ENCODE measurements around the gene OPN3.

OPN3 gene

DNA sequence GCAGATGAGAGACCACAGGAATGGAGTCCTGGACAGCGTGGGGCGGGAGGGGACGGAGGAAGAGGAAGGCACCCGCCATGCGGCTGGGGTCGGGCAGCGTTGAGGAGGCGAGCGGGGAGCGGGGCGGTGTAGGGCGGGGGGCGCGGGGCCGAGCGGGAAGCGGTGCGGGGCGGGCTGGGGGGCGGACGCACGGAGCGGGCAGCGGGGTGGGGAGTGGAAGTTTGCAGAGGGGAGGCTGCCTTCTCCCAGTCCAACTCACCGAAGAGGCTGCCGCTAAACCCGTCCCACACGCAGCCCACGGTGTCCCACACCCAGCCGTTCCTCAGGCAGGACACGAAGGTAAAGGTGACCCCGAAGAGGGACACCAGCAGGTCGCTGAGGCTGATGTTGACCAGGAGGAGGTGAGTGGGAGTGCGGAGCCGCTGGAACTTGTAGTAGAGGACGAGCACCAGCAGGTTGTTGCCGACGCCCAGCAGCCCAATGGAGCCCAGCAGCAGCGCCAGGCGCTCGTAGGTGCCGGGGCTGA, 483 bp downstream of the OPN3 start (continued):
- TF ChIP-seq, protein P1, sequence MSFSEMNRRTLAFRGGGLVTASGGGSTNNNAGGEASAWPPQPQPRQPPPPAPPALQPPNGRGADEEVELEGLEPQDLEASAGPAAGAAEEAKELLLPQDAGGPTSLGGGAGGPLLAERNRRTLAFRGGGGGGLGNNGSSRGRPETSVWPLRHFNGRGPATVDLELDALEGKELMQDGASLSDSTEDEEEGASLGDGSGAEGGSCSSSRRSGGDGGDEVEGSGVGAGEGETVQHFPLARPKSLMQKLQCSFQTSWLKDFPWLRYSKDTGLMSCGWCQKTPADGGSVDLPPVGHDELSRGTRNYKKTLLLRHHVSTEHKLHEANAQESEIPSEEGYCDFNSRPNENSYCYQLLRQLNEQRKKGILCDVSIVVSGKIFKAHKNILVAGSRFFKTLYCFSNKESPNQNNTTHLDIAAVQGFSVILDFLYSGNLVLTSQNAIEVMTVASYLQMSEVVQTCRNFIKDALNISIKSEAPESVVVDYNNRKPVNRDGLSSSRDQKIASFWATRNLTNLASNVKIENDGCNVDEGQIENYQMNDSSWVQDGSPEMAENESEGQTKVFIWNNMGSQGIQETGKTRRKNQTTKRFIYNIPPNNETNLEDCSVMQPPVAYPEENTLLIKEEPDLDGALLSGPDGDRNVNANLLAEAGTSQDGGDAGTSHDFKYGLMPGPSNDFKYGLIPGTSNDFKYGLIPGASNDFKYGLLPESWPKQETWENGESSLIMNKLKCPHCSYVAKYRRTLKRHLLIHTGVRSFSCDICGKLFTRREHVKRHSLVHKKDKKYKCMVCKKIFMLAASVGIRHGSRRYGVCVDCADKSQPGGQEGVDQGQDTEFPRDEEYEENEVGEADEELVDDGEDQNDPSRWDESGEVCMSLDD (tag by site-specific recombination; IDR thresholded peaks at IDR 0.05) = no peak
- TF ChIP-seq, protein P2, sequence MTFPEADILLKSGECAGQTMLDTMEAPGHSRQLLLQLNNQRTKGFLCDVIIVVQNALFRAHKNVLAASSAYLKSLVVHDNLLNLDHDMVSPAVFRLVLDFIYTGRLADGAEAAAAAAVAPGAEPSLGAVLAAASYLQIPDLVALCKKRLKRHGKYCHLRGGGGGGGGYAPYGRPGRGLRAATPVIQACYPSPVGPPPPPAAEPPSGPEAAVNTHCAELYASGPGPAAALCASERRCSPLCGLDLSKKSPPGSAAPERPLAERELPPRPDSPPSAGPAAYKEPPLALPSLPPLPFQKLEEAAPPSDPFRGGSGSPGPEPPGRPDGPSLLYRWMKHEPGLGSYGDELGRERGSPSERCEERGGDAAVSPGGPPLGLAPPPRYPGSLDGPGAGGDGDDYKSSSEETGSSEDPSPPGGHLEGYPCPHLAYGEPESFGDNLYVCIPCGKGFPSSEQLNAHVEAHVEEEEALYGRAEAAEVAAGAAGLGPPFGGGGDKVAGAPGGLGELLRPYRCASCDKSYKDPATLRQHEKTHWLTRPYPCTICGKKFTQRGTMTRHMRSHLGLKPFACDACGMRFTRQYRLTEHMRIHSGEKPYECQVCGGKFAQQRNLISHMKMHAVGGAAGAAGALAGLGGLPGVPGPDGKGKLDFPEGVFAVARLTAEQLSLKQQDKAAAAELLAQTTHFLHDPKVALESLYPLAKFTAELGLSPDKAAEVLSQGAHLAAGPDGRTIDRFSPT (tag by site-specific recombination; IDR thresholded peaks at IDR 0.05) = no peak
- TF ChIP-seq ZNF521 (tag by site-specific recombination; IDR thresholded peaks at IDR 0.05) (no peak), ZBTB7A (tag by site-specific recombination; IDR thresholded peaks at IDR 0.05; ENCODE audit: low read depth) (no peak), HOXD13 (CRISPR knock-in tag; IDR thresholded peaks at IDR 0.05; ENCODE audit: borderline replicate concordance) (no peak), MZF1 (tag by site-specific recombination; IDR thresholded peaks at IDR 0.05; ENCODE audit: borderline replicate concordance) (no peak), ZNF274 (IDR thresholded peaks at IDR 0.05; ENCODE audit: low read length) (no peak), ZNF274 (tag by site-specific recombination; IDR thresholded peaks at IDR 0.05; ENCODE audit: borderline replicate concordance) (no peak), ZNF302 (tag by site-specific recombination; IDR thresholded peaks at IDR 0.05; ENCODE audit: low read depth) (no peak), KLF9 (tag by site-specific recombination; IDR thresholded peaks at IDR 0.05; ENCODE audit: low read depth) (no peak), BCL11A (tag by site-specific recombination; IDR thresholded peaks at IDR 0.05; ENCODE audit: low read depth) (no peak), ZNF2 (tag by site-specific recombination; IDR thresholded peaks at IDR 0.05) (no peak), ZXDB (tag by site-specific recombination; IDR thresholded peaks at IDR 0.05) (no peak), ZNF239 (tag by site-specific recombination; IDR thresholded peaks at IDR 0.05) (no peak), ZEB2 (tag by site-specific recombination; IDR thresholded peaks at IDR 0.05) (no peak), ZNF677 (tag by site-specific recombination; IDR thresholded peaks at IDR 0.05) (no peak), ZNF585B (tag by site-specific recombination; IDR thresholded peaks at IDR 0.05) (no peak), YY1 (tag by site-specific recombination; IDR thresholded peaks at IDR 0.05) (peak; percentile 42; the same call in 1 of the 2 replicates), ZNF114 (tag by site-specific recombination; IDR thresholded peaks at IDR 0.05) (no peak), ZNF529 (tag by site-specific recombination; IDR thresholded peaks at IDR 0.05; ENCODE audit: insufficient replicate concordance) (no peak), ZNF560 (tag by site-specific recombination; IDR thresholded peaks at IDR 0.05; ENCODE audit: borderline replicate concordance) (no peak), IKZF3 (tag by site-specific recombination; IDR thresholded peaks at IDR 0.05) (no peak), ZNF174 (tag by site-specific recombination; IDR thresholded peaks at IDR 0.05) (no peak), ZNF621 (tag by site-specific recombination; IDR thresholded peaks at IDR 0.05) (no peak)
- TF ChIP-seq, protein P3, sequence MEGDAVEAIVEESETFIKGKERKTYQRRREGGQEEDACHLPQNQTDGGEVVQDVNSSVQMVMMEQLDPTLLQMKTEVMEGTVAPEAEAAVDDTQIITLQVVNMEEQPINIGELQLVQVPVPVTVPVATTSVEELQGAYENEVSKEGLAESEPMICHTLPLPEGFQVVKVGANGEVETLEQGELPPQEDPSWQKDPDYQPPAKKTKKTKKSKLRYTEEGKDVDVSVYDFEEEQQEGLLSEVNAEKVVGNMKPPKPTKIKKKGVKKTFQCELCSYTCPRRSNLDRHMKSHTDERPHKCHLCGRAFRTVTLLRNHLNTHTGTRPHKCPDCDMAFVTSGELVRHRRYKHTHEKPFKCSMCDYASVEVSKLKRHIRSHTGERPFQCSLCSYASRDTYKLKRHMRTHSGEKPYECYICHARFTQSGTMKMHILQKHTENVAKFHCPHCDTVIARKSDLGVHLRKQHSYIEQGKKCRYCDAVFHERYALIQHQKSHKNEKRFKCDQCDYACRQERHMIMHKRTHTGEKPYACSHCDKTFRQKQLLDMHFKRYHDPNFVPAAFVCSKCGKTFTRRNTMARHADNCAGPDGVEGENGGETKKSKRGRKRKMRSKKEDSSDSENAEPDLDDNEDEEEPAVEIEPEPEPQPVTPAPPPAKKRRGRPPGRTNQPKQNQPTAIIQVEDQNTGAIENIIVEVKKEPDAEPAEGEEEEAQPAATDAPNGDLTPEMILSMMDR (tag by site-specific recombination; IDR thresholded peaks at IDR 0.05) = peak; percentile 59; the same call in 1 of the 2 replicates
- TF ChIP-seq, protein P4, sequence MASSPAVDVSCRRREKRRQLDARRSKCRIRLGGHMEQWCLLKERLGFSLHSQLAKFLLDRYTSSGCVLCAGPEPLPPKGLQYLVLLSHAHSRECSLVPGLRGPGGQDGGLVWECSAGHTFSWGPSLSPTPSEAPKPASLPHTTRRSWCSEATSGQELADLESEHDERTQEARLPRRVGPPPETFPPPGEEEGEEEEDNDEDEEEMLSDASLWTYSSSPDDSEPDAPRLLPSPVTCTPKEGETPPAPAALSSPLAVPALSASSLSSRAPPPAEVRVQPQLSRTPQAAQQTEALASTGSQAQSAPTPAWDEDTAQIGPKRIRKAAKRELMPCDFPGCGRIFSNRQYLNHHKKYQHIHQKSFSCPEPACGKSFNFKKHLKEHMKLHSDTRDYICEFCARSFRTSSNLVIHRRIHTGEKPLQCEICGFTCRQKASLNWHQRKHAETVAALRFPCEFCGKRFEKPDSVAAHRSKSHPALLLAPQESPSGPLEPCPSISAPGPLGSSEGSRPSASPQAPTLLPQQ (tag by site-specific recombination; IDR thresholded peaks at IDR 0.05) = peak; percentile 29; the same call in 1 of the 2 replicates
- TF ChIP-seq, protein P5, sequence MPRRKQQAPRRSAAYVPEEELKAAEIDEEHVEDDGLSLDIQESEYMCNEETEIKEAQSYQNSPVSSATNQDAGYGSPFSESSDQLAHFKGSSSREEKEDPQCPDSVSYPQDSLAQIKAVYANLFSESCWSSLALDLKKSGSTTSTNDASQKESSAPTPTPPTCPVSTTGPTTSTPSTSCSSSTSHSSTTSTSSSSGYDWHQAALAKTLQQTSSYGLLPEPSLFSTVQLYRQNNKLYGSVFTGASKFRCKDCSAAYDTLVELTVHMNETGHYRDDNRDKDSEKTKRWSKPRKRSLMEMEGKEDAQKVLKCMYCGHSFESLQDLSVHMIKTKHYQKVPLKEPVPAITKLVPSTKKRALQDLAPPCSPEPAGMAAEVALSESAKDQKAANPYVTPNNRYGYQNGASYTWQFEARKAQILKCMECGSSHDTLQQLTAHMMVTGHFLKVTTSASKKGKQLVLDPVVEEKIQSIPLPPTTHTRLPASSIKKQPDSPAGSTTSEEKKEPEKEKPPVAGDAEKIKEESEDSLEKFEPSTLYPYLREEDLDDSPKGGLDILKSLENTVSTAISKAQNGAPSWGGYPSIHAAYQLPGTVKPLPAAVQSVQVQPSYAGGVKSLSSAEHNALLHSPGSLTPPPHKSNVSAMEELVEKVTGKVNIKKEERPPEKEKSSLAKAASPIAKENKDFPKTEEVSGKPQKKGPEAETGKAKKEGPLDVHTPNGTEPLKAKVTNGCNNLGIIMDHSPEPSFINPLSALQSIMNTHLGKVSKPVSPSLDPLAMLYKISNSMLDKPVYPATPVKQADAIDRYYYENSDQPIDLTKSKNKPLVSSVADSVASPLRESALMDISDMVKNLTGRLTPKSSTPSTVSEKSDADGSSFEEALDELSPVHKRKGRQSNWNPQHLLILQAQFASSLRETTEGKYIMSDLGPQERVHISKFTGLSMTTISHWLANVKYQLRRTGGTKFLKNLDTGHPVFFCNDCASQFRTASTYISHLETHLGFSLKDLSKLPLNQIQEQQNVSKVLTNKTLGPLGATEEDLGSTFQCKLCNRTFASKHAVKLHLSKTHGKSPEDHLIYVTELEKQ (tag by site-specific recombination; IDR thresholded peaks at IDR 0.05; ENCODE audit: borderline replicate concordance) = no peak
- TF ChIP-seq, protein P6, sequence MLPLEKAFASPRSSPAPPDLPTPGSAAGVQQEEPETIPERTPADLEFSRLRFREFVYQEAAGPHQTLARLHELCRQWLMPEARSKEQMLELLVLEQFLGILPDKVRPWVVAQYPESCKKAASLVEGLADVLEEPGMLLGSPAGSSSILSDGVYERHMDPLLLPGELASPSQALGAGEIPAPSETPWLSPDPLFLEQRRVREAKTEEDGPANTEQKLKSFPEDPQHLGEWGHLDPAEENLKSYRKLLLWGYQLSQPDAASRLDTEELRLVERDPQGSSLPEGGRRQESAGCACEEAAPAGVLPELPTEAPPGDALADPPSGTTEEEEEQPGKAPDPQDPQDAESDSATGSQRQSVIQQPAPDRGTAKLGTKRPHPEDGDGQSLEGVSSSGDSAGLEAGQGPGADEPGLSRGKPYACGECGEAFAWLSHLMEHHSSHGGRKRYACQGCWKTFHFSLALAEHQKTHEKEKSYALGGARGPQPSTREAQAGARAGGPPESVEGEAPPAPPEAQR (tag by site-specific recombination; IDR thresholded peaks at IDR 0.05) = no peak

Data from HEK293 (cell line).